NCI-H774 (cell line): ENCODE results near the gene AQP2.
"Not testable (repeated sequence)": the region's sequence is repeated elsewhere in the genome, so short reads cannot be mapped to it uniquely, and the experiment has no call there.

Experiments used
- DNase-seq: peaks from one replicate; lab custom pipeline; 2025; lab: John Stamatoyannopoulos, UW

Gene AQP2

GRCh38 chr12:49987625-49988303, 37.2 kb downstream of the AQP2 start:
- no peak for DNase-seq

- not testable (repeated sequence) for DNase-seq
These were observed 38.9 kb downstream of the AQP2 start for GRCh38 chr12:49989400-49989799.

DNA sequence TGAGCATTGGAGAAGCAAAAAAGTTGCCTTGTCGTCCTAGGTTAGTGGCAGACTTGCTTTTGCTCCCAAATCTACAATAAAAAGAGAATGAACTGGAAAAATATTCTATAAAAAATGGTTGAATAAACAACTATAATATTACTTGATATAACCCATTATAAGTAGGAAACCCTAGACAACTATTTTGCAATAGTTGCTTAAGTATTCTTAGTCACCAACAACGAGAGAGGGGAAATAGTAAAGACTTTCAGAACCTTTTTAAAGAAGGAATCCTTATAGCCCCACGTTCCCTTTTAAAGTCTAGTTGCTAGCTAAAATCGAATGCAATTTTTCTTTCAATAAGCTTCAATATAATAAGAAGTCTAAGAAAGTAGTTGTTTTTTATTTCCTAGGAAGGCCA, 39.7 kb downstream of the AQP2 start:
- DNase-seq: no peak

- no peak for DNase-seq
These were observed 47.9 kb downstream of the AQP2 start for GRCh38 chr12:49998453-49998852.

DNA sequence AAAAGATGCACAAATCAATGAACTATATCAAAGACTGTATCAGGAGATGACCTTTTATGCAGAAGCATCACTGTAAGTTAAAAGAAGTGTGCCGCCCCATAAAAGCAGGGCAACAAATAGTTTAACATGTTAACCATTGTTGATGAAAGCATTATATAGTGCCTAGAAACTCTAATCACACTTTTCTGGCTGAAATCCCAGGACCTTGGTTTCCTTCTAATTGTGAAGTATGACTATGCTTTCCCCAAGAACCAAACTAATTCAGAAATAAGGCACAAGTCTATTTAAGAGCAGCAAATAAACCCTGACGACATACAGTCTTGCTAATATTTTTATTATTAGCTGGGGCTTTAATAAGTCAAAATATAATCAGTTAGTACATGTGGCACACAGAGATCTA, 53.1 kb downstream of the AQP2 start:
- DNase-seq: no peak

- no peak for DNase-seq
These were observed 54.2 kb downstream of the AQP2 start for GRCh38 chr12:50004696-50005095.

- DNase-seq: no peak
These were observed 54.6 kb downstream of the AQP2 start for GRCh38 chr12:50005175-50005574.

- DNase-seq: no peak
These were observed 55.7 kb downstream of the AQP2 start for GRCh38 chr12:50006280-50006679.

DNA sequence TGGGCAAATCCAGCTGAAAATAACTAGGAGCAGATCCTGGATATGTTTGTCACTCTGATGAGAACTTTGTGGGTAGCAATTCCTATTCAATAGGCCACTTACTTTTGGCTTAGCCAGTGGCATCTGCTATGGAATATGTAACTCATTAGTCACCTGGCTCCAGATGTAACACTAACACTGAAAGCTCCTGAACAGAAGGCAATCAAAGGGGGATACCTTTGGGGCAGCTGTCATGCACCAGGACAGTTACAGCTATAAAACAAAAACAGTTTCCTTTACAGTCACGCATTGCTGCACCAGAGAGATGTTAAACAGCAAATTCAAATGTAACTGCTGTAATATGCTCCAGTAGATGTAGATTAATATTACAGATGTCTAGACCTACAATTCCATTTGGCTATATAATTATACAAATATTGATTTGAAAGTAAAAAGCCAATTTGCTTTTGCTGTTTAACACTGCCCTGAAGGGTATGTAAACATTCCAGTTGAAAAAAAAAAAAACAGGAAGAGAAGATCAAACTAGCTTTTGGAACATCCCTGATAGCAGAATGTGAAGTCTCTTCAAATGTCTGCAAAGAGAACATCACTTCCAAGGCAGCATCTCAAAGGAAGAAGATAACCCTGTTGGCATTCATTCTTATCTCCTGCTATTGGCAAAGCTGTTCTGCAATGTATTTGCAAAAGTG, 56.4 kb downstream of the AQP2 start:
- DNase-seq: no peak
